ENCODE measurements around the gene LNP1.

GRCh38 chr3:100413613-100414012 lies 12.3 kb downstream of the LNP1 start:
- no peak for TF ChIP-seq POLR2A (IDR thresholded peaks at IDR 0.05; ENCODE audit: low read depth, low read length)
- no peak for TF ChIP-seq CTCF (IDR thresholded peaks at IDR 0.05; ENCODE audit: extremely low read depth in 1 of 2, insufficient read depth in 1 of 2, low read depth in 1 of 2, low read length in 2 of 2)
- no peak for TF ChIP-seq EZH2 (IDR thresholded peaks at IDR 0.05; ENCODE audit: borderline replicate concordance, low read depth, low read length, severe bottlenecking)
- TF ChIP-seq, protein P1, sequence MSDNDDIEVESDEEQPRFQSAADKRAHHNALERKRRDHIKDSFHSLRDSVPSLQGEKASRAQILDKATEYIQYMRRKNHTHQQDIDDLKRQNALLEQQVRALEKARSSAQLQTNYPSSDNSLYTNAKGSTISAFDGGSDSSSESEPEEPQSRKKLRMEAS (IDR thresholded peaks at IDR 0.05; ENCODE audit: insufficient read depth, insufficient read length) = no peak
- TF ChIP-seq FOS (IDR thresholded peaks at IDR 0.05; ENCODE audit: borderline replicate concordance, insufficient read depth, low read length) = no peak
- no peak for TF ChIP-seq POLR2AphosphoS5 (IDR thresholded peaks at IDR 0.05; ENCODE audit: insufficient read depth, low read depth, low read length)
- no peak for TF ChIP-seq JUN (IDR thresholded peaks at IDR 0.05; ENCODE audit: borderline replicate concordance, insufficient read depth, insufficient read length, low read depth)
- TF ChIP-seq GATA2 (IDR thresholded peaks at IDR 0.05; ENCODE audit: insufficient read depth, insufficient read length, low read depth, low read length) = no peak

Data from endothelial cell of umbilical vein (primary cell).